Measurements from ENCODE around the gene MYOM3. TPM values are rescaled to one million over a fixed set of nuclear protein-coding genes. Genes with fewer than 3 reads are reported as not detected.
A peak's percentile ranks its signal among the peaks of the same experiment; 100 is the strongest.

The MYOM3 gene
- total RNA-seq, 2 experiments from 2014 or later: not detected

- ATAC-seq: no peak
- DNase-seq: no peak
- ChIA-PET POLR2A (no interaction called here), CTCF (no interaction called here)
- Mint-ChIP-seq H3K4me1 (ENCODE audit: low read depth) (no peaks in the 10 kb centered on the region), H3K9me3 (ENCODE audit: insufficient read depth) (no peaks in the 10 kb centered on the region), H3K36me3 (ENCODE audit: low read depth) (no peaks in the 10 kb centered on the region), H3K4me3 (no peak overlapping the region), H3K27ac (no peak overlapping the region), H3K27me3 (ENCODE audit: low read depth) (peaks cover 4% of the 10 kb centered on the region)
Measured at GRCh38 chr1:24077278-24077978, 34.5 kb downstream of the MYOM3 start.

- Mint-ChIP-seq H3K4me1 (ENCODE audit: low read depth) (peaks cover 1% of the 10 kb centered on the region), H3K9me3 (ENCODE audit: insufficient read depth) (no peaks in the 10 kb centered on the region), H3K36me3 (ENCODE audit: low read depth) (no peaks in the 10 kb centered on the region), H3K4me3 (no peak overlapping the region), H3K27me3 (ENCODE audit: low read depth) (peaks cover 5% of the 10 kb centered on the region), H3K27ac (no peak overlapping the region)
- ATAC-seq: no peak
- CTCF ChIA-PET: no interaction called here
- no peak for DNase-seq
- POLR2A ChIA-PET: no interaction called here
Measured at GRCh38 chr1:24075946-24076345, 36.0 kb downstream of the MYOM3 start.

- Mint-ChIP-seq H3K27me3 (ENCODE audit: low read depth) (peaks cover 8% of the 10 kb centered on the region), H3K4me3 (no peak overlapping the region), H3K36me3 (ENCODE audit: low read depth) (no peaks in the 10 kb centered on the region), H3K4me1 (ENCODE audit: low read depth) (peaks cover 2% of the 10 kb centered on the region), H3K27ac (no peak overlapping the region), H3K9me3 (ENCODE audit: insufficient read depth) (no peaks in the 10 kb centered on the region)
- ATAC-seq: no peak
- DNase-seq: no peak
- ChIA-PET CTCF (no interaction called here), POLR2A (no interaction called here)
Measured at GRCh38 chr1:24075590-24075854, 36.4 kb downstream of the MYOM3 start.

- POLR2A ChIA-PET: interaction anchor here (0.5 kb wide), 1 partner anchor 369 kb away, joined by 4 read pairs; no protein-coding TSS in a partner anchor
- no peaks in the 10 kb centered on the region for H3K36me3 Mint-ChIP-seq (ENCODE audit: low read depth)
- ATAC-seq (no peak), DNase-seq (no peak)
- H3K27me3 Mint-ChIP-seq (ENCODE audit: low read depth): peaks cover 8% of the 10 kb centered on the region
- no peaks in the 10 kb centered on the region for H3K9me3 Mint-ChIP-seq (ENCODE audit: insufficient read depth)
- H3K4me1 Mint-ChIP-seq (ENCODE audit: low read depth): peaks cover 2% of the 10 kb centered on the region
- H3K27ac Mint-ChIP-seq: no peak overlapping the region
- CTCF ChIA-PET: no interaction called here
- no peak overlapping the region for H3K4me3 Mint-ChIP-seq
Measured at GRCh38 chr1:24074817-24075589, 36.9 kb downstream of the MYOM3 start.

GRCh38 chr1:24074196-24074595 lies 37.7 kb downstream of the MYOM3 start:
- no peaks in the 10 kb centered on the region for H3K9me3 Mint-ChIP-seq (ENCODE audit: insufficient read depth)
- peaks cover 2% of the 10 kb centered on the region for H3K4me1 Mint-ChIP-seq (ENCODE audit: low read depth)
- no peak overlapping the region for H3K4me3 Mint-ChIP-seq

GRCh38 chr1:24071941-24072340 lies 40.0 kb downstream of the MYOM3 start:
- ChIA-PET POLR2A (interaction anchor here (0.5 kb wide), 1 partner anchor 504 kb away, joined by 3 read pairs; no protein-coding TSS in a partner anchor), CTCF (interaction anchor here (0.9 to 3.3 kb wide), 11 partner anchors 30 to 320 kb away, joined by 3 to 14 read pairs (median 5); partner anchors contain the start of gene MYOM3)
- Mint-ChIP-seq H3K4me3 (no peak overlapping the region), H3K36me3 (ENCODE audit: low read depth) (no peaks in the 10 kb centered on the region), H3K4me1 (ENCODE audit: low read depth) (peaks cover 2% of the 10 kb centered on the region), H3K27me3 (ENCODE audit: low read depth) (peaks cover 6% of the 10 kb centered on the region), H3K9me3 (ENCODE audit: insufficient read depth) (no peaks in the 10 kb centered on the region), H3K27ac (no peak overlapping the region)
- ATAC-seq: no peak
- no peak for DNase-seq

More at GRCh38 chr1:24074196-24074595, 37.7 kb downstream of the MYOM3 start:
- ChIA-PET POLR2A (interaction anchor here (0.5 kb wide), 1 partner anchor 370 kb away, joined by 4 read pairs; no protein-coding TSS in a partner anchor), CTCF (no interaction called here)
- H3K27me3 Mint-ChIP-seq (ENCODE audit: low read depth): peaks cover 9% of the 10 kb centered on the region
- DNase-seq (no peak), ATAC-seq (no peak)
- no peaks in the 10 kb centered on the region for H3K36me3 Mint-ChIP-seq (ENCODE audit: low read depth)
- H3K27ac Mint-ChIP-seq: no peak overlapping the region

GRCh38 chr1:24070821-24071393 lies 41.0 kb downstream of the MYOM3 start:
- H3K4me1 Mint-ChIP-seq (ENCODE audit: low read depth): peaks cover 2% of the 10 kb centered on the region

GRCh38 chr1:24069817-24070216 lies 42.1 kb downstream of the MYOM3 start:
- ChIA-PET POLR2A (no interaction called here), CTCF (interaction anchor here (1.5 to 3.3 kb wide), 4 partner anchors 41 to 322 kb away, joined by 3 to 14 read pairs (median 6); partner anchors contain the start of gene MYOM3)
- H3K27ac Mint-ChIP-seq: no peak overlapping the region
- H3K4me1 Mint-ChIP-seq (ENCODE audit: low read depth): peaks cover 2% of the 10 kb centered on the region
- H3K4me3 Mint-ChIP-seq: no peak overlapping the region
- ATAC-seq (no peak), DNase-seq (no peak)
- H3K36me3 Mint-ChIP-seq (ENCODE audit: low read depth): no peaks in the 10 kb centered on the region
- no peaks in the 10 kb centered on the region for H3K9me3 Mint-ChIP-seq (ENCODE audit: insufficient read depth)
- H3K27me3 Mint-ChIP-seq (ENCODE audit: low read depth): peaks cover 6% of the 10 kb centered on the region

More at GRCh38 chr1:24070821-24071393, 41.0 kb downstream of the MYOM3 start:
- Mint-ChIP-seq H3K36me3 (ENCODE audit: low read depth) (no peaks in the 10 kb centered on the region), H3K4me3 (no peak overlapping the region), H3K27me3 (ENCODE audit: low read depth) (peaks cover 6% of the 10 kb centered on the region), H3K9me3 (ENCODE audit: insufficient read depth) (no peaks in the 10 kb centered on the region), H3K27ac (no peak overlapping the region)
- POLR2A ChIA-PET: no interaction called here
- DNase-seq: peak; percentile 81
- ATAC-seq: peak; percentile 88
- CTCF ChIA-PET: interaction anchor here (0.7 to 3.3 kb wide), 21 partner anchors 12 to 709 kb away, joined by 3 to 14 read pairs (median 4); partner anchors contain the start of gene MYOM3

GRCh38 chr1:24067978-24068377 lies 44.0 kb downstream of the MYOM3 start:
- DNase-seq: no peak
- Mint-ChIP-seq H3K9me3 (ENCODE audit: insufficient read depth) (no peaks in the 10 kb centered on the region), H3K4me3 (no peak overlapping the region), H3K36me3 (ENCODE audit: low read depth) (no peaks in the 10 kb centered on the region), H3K27me3 (ENCODE audit: low read depth) (peaks cover 6% of the 10 kb centered on the region), H3K4me1 (ENCODE audit: low read depth) (peaks cover 2% of the 10 kb centered on the region), H3K27ac (no peak overlapping the region)
- ChIA-PET POLR2A (no interaction called here), CTCF (no interaction called here)
- no peak for ATAC-seq

- no peaks in the 10 kb centered on the region for H3K36me3 Mint-ChIP-seq (ENCODE audit: low read depth)
- peaks cover 7% of the 10 kb centered on the region for H3K9me3 Mint-ChIP-seq (ENCODE audit: insufficient read depth)
- DNase-seq: no peak
- no peak for ATAC-seq
- no peak overlapping the region for H3K4me3 Mint-ChIP-seq
- peaks cover 2% of the 10 kb centered on the region for H3K27me3 Mint-ChIP-seq (ENCODE audit: low read depth)
- H3K4me1 Mint-ChIP-seq (ENCODE audit: low read depth): no peaks in the 10 kb centered on the region
- POLR2A ChIA-PET: interaction anchor here (0.6 kb wide), 1 partner anchor 61 kb away, joined by 3 read pairs; no protein-coding TSS in a partner anchor
- H3K27ac Mint-ChIP-seq: no peak overlapping the region
- CTCF ChIA-PET: no interaction called here
Measured at GRCh38 chr1:24065304-24065703, 46.6 kb downstream of the MYOM3 start.

GRCh38 chr1:24062221-24062620 lies 49.7 kb downstream of the MYOM3 start:
- ATAC-seq: no peak
- H3K9me3 Mint-ChIP-seq (ENCODE audit: insufficient read depth): peaks cover 7% of the 10 kb centered on the region
- no peaks in the 10 kb centered on the region for H3K27me3 Mint-ChIP-seq (ENCODE audit: low read depth)
- ChIA-PET POLR2A (no interaction called here), CTCF (no interaction called here)
- no peaks in the 10 kb centered on the region for H3K36me3 Mint-ChIP-seq (ENCODE audit: low read depth)
- no peak for DNase-seq
- no peaks in the 10 kb centered on the region for H3K4me1 Mint-ChIP-seq (ENCODE audit: low read depth)
- no peak overlapping the region for H3K4me3 Mint-ChIP-seq
- H3K27ac Mint-ChIP-seq: no peak overlapping the region

GRCh38 chr1:24060482-24060881 lies 51.5 kb downstream of the MYOM3 start:
- H3K4me1 Mint-ChIP-seq (ENCODE audit: low read depth): no peaks in the 10 kb centered on the region
- CTCF ChIA-PET: interaction anchor here (1.2 kb wide), 1 partner anchor 90 kb away, joined by 4 read pairs; no protein-coding TSS in a partner anchor
- H3K9me3 Mint-ChIP-seq (ENCODE audit: insufficient read depth): peaks cover 7% of the 10 kb centered on the region
- DNase-seq (no peak), ATAC-seq (no peak)
- no peak overlapping the region for H3K27ac Mint-ChIP-seq
- H3K36me3 Mint-ChIP-seq (ENCODE audit: low read depth): no peaks in the 10 kb centered on the region
- H3K4me3 Mint-ChIP-seq: no peak overlapping the region
- H3K27me3 Mint-ChIP-seq (ENCODE audit: low read depth): no peaks in the 10 kb centered on the region
- POLR2A ChIA-PET: no interaction called here

Data from activated CD8-positive, alpha-beta T cell treated with anti-CD3 and anti-CD28 coated beads, Interleukin-2, amount 10 ng/mL, durations not matched to agents 7 days and 5 days (primary cell).